ENCODE data around the gene DPP6.

DNA sequence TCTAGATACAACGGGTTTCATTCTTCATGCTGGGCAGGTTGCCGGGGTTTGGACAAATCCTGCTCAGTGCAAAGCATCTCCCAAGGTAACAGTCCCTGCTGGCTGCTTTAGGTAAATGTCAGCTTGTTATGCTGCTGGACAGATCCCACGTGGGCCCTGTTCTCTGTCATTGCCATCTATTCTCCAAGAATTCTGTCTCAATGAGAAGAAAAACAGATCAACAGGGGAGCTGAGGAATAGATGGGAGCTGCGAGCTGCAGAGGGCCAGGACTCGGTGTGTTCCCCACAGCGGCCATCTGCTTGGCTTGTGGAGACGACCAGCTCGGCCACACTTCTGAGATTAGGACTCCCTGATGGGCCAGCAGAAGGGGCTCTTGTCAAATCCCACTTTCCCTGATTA lies 235.2 kb downstream of the DPP6 start:
- TF ChIP-seq, protein P1, sequence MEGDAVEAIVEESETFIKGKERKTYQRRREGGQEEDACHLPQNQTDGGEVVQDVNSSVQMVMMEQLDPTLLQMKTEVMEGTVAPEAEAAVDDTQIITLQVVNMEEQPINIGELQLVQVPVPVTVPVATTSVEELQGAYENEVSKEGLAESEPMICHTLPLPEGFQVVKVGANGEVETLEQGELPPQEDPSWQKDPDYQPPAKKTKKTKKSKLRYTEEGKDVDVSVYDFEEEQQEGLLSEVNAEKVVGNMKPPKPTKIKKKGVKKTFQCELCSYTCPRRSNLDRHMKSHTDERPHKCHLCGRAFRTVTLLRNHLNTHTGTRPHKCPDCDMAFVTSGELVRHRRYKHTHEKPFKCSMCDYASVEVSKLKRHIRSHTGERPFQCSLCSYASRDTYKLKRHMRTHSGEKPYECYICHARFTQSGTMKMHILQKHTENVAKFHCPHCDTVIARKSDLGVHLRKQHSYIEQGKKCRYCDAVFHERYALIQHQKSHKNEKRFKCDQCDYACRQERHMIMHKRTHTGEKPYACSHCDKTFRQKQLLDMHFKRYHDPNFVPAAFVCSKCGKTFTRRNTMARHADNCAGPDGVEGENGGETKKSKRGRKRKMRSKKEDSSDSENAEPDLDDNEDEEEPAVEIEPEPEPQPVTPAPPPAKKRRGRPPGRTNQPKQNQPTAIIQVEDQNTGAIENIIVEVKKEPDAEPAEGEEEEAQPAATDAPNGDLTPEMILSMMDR (IDR thresholded peaks at IDR 0.05), result no peak
- TF ChIP-seq SIN3A (IDR thresholded peaks at IDR 0.05; ENCODE audit: borderline replicate concordance, insufficient read depth, low read depth, low read length), result no peak

Measured in Panc1 (cell line).